ENCODE measurements around the gene CEP20.
"Not testable (repeated sequence)": the region's sequence is repeated elsewhere in the genome, so short reads cannot be mapped to it uniquely, and the experiment has no call there.

CEP20 gene
- total RNA-seq: 11.1 to 56.7 (median 37.8) reads per million in 17 experiments

GRCh38 chr16:15888072-15888976 is at the start of gene CEP20:
TSS of gene CEP20 (minus strand) at chr16:15888603. CDS start at chr16:15888585, 18 bp downstream.
- DNase-seq: peak; percentile 100

- DNase-seq: peak; percentile 56 to 82 (median 76)
Observed at GRCh38 chr16:15936809-15937208, 48.4 kb upstream of the CEP20 start.

GRCh38 chr16:15934991-15935390 is 46.6 kb upstream of the CEP20 start:
- no peak for DNase-seq

GRCh38 chr16:15933781-15934180 is 45.4 kb upstream of the CEP20 start:
- DNase-seq: peak in 2 of 4 experiments; percentile 28 to 49

- DNase-seq: peak in 2 of 4 experiments; percentile 29 to 36
Observed at GRCh38 chr16:15932939-15933338, 44.5 kb upstream of the CEP20 start.

GRCh38 chr16:15928261-15929104 is 40.1 kb upstream of the CEP20 start:
- DNase-seq: no peak

- DNase-seq: no peak
Observed at GRCh38 chr16:15925631-15926030, 37.2 kb upstream of the CEP20 start.

- no peak for DNase-seq
Observed at GRCh38 chr16:15924996-15925395, 36.6 kb upstream of the CEP20 start.

GRCh38 chr16:15919331-15919730 is 30.9 kb upstream of the CEP20 start:
- DNase-seq: no peak

- not testable (repeated sequence) for DNase-seq
Observed at GRCh38 chr16:15918314-15918713, 29.9 kb upstream of the CEP20 start.

GRCh38 chr16:15916323-15916722 is 27.9 kb upstream of the CEP20 start:
- no peak for DNase-seq

GRCh38 chr16:15915555-15916081 is 27.2 kb upstream of the CEP20 start:
- DNase-seq: no peak

- DNase-seq: no peak
Observed at GRCh38 chr16:15913046-15913698, 24.8 kb upstream of the CEP20 start.

GRCh38 chr16:15911198-15911597 is 22.8 kb upstream of the CEP20 start:
- DNase-seq: no peak

- peak in 3 of 4 experiments; percentile 10 to 15 (median 15) for DNase-seq
Observed at GRCh38 chr16:15907863-15908478, 19.6 kb upstream of the CEP20 start.

- DNase-seq: no peak
Observed at GRCh38 chr16:15906439-15906838, 18.0 kb upstream of the CEP20 start.

- no peak for DNase-seq
Observed at GRCh38 chr16:15903960-15904359, 15.6 kb upstream of the CEP20 start.

GRCh38 chr16:15900901-15901500 is 12.6 kb upstream of the CEP20 start:
- no peak for DNase-seq

- no peak for DNase-seq
Observed at GRCh38 chr16:15900357-15900756, 12.0 kb upstream of the CEP20 start.

- peak in 3 of 4 experiments; percentile 13 to 22 (median 19) for DNase-seq
Observed at GRCh38 chr16:15899538-15900100, 11.2 kb upstream of the CEP20 start.

- no peak for DNase-seq
Observed at GRCh38 chr16:15898654-15899053, 10.3 kb upstream of the CEP20 start.
